ENCODE results near the gene CADM3. TPM values are rescaled to one million over a fixed set of nuclear protein-coding genes. Genes with fewer than 3 reads are reported as not detected.

Gene CADM3
- total and polyA plus RNA-seq, 3 donors from 2014 or later = 5.7 to 13.4 (median 6.4) TPM

DNA sequence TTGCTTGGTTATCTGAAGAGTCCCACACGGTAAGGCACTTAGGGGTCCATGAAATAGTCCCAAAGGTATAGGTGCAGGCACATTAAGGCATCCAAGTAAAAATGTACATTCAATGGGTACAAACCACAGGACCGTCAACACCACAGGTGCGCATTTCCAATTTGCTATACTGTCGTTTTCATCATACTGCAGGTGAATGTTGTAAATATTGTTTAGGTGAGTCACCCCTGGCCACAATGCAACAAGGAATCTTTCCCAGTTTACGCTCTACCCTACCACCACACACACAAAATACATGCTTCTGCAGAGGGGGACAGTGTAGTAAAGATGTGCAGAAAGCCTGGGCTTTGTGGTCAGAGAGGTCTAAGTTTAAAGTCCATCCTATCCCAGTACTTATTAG lies 13.7 kb downstream of the CADM3 start:
- TF ChIP-seq, protein P1, sequence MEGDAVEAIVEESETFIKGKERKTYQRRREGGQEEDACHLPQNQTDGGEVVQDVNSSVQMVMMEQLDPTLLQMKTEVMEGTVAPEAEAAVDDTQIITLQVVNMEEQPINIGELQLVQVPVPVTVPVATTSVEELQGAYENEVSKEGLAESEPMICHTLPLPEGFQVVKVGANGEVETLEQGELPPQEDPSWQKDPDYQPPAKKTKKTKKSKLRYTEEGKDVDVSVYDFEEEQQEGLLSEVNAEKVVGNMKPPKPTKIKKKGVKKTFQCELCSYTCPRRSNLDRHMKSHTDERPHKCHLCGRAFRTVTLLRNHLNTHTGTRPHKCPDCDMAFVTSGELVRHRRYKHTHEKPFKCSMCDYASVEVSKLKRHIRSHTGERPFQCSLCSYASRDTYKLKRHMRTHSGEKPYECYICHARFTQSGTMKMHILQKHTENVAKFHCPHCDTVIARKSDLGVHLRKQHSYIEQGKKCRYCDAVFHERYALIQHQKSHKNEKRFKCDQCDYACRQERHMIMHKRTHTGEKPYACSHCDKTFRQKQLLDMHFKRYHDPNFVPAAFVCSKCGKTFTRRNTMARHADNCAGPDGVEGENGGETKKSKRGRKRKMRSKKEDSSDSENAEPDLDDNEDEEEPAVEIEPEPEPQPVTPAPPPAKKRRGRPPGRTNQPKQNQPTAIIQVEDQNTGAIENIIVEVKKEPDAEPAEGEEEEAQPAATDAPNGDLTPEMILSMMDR (IDR thresholded peaks at IDR 0.05) = no peak
- TF ChIP-seq POLR2A (IDR thresholded peaks at IDR 0.05) = no peak
- intact Hi-C loops (cut with DNase I; ENCODE audit: low total_unique reads) = no loop called here
- H3K4me1 ChIP-seq = no peaks in the 10 kb centered on the region
- no peak for DNase-seq
- no peaks in the 10 kb centered on the region for H3K9me3 ChIP-seq
- H3K27ac ChIP-seq = no peak overlapping the region
- H3K27me3 ChIP-seq = no peaks in the 10 kb centered on the region
- H3K4me3 ChIP-seq = no peak overlapping the region
- WGBS, 2 donors = 80 to 89% methylated on average over 5 of the region's 5 CpGs
- no peaks in the 10 kb centered on the region for H3K36me3 ChIP-seq (ENCODE audit: low read depth, missing control alignments)

DNA sequence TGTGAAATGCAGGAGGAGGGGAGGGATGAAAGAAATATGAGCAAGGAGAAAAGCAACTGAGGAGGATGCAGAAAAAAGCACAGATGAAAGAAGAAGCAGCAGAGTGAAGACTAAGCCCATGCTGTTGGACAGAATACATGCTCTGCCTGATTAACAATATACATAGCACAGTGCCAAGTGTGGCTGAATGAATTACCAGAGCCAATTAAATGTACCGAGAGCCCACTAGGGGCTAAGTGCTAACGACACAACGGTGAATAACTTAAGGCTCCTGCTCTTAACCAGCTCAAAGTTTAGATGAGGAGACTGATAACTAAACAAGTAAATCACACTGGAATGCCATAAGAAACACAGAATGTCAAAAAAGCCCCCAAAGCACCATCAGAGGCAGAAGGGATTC lies 15.6 kb downstream of the CADM3 start:
- intact Hi-C loops (cut with DNase I; ENCODE audit: low total_unique reads) = no loop called here
- no peaks in the 10 kb centered on the region for H3K4me1 ChIP-seq
- TF ChIP-seq POLR2A (IDR thresholded peaks at IDR 0.05) = no peak
- TF ChIP-seq, protein P1 (IDR thresholded peaks at IDR 0.05) = no peak
- DNase-seq = no peak
- no peak overlapping the region for H3K27ac ChIP-seq
- no peaks in the 10 kb centered on the region for H3K36me3 ChIP-seq (ENCODE audit: low read depth, missing control alignments)
- H3K4me3 ChIP-seq = no peak overlapping the region
- no peaks in the 10 kb centered on the region for H3K9me3 ChIP-seq
- H3K27me3 ChIP-seq = no peaks in the 10 kb centered on the region
- 34 to 55% methylated on average over 3 of the region's 3 CpGs for WGBS, 2 donors

- no peaks in the 10 kb centered on the region for H3K36me3 ChIP-seq (ENCODE audit: low read depth, missing control alignments)
- 22 to 36% methylated on average over 14 of the region's 14 CpGs for WGBS, 2 donors
- TF ChIP-seq POLR2A (IDR thresholded peaks at IDR 0.05) = no peak
- TF ChIP-seq, protein P1 (IDR thresholded peaks at IDR 0.05) = no peak
- no peak for DNase-seq
- no peaks in the 10 kb centered on the region for H3K27me3 ChIP-seq
- H3K9me3 ChIP-seq = no peaks in the 10 kb centered on the region
- no peak overlapping the region for H3K27ac ChIP-seq
- H3K4me3 ChIP-seq = peak overlapping the region; percentile 39 to 55
- intact Hi-C loops (cut with DNase I; ENCODE audit: low total_unique reads) = no loop called here
- no peaks in the 10 kb centered on the region for H3K4me1 ChIP-seq
Measured at GRCh38 chr1:159187647-159188374, 16.4 kb downstream of the CADM3 start.

- H3K4me3 ChIP-seq = peak overlapping the region; percentile 39 to 55
- H3K9me3 ChIP-seq = no peaks in the 10 kb centered on the region
- H3K27ac ChIP-seq = no peak overlapping the region
- no peaks in the 10 kb centered on the region for H3K36me3 ChIP-seq (ENCODE audit: low read depth, missing control alignments)
- peak; percentile 75 for DNase-seq
- no peak for TF ChIP-seq POLR2A (IDR thresholded peaks at IDR 0.05)
- TF ChIP-seq, protein P1 (IDR thresholded peaks at IDR 0.05) = no peak
- 1% methylated on average over 24 of the region's 24 CpGs for WGBS, 2 donors
- no peaks in the 10 kb centered on the region for H3K4me1 ChIP-seq
- intact Hi-C loops (cut with DNase I; ENCODE audit: low total_unique reads) = no loop called here
- no peaks in the 10 kb centered on the region for H3K27me3 ChIP-seq
Measured at GRCh38 chr1:159188375-159188788, 17.0 kb downstream of the CADM3 start.

DNA sequence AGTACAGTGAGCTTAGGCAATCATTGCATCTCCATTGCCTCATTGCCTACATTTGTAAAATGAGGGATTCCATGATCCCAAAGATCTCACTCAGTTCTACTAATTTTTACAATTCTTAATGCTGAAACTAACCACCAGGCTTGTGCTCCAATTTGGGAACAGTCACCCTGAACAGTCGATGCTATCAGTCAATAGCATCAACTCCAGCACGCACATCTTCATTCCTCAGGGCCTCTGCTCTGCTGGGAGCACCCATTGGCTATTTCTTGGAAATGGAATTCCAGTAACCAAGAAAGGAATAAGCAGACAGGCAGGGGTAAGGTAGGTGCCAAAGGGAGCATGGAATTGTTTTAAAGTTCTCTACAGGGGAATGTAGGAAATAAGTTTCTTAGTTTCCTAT lies 19.0 kb downstream of the CADM3 start:
- Histone ChIP-seq H3K4me1 (no peaks in the 10 kb centered on the region), H3K4me3 (no peak overlapping the region), H3K36me3 (ENCODE audit: low read depth, missing control alignments) (no peaks in the 10 kb centered on the region), H3K27me3 (no peaks in the 10 kb centered on the region), H3K9me3 (no peaks in the 10 kb centered on the region), H3K27ac (no peak overlapping the region)
- no peak for TF ChIP-seq POLR2A (IDR thresholded peaks at IDR 0.05)
- TF ChIP-seq, protein P1 (IDR thresholded peaks at IDR 0.05) = no peak
- no peak for DNase-seq
- WGBS, 2 donors = 66 to 74% methylated on average over 2 of the region's 2 CpGs
- intact Hi-C loops (cut with DNase I; ENCODE audit: low total_unique reads) = no loop called here
